Measurements from ENCODE around the gene FOXP1. TPM values are rescaled to one million over a fixed set of nuclear protein-coding genes. Genes with fewer than 3 reads are reported as not detected.

FOXP1 gene
- polyA plus RNA-seq, 1 experiment = 56.6 TPM

DNA sequence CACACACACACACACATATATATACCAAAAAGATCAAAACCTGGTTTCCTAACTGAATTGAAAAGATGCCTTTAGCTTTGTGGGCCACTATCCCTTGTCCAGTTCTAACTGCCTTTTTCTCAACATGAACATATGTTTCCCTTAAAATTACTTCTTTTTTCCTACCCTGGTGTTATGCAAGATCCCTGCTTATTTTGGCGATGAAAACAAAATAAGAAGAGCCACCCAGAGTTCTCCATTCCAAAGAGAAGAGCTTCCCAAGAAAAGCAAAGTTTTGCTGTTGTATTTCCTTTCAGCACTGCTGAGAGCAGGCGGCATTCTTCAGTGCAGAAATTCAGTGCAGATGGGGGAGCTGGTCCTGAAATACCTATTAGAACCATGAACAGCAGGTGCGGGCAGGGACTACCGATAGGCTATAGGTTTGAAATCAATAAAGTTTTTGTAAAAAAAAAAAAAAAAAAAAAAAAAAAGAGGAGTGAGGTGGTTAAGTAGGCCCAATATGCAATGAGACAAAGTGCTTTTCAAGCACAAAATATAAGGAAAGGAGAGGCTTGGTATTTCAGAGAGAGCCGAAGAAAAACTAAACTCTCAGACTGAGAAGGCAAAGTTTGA, 238.0 kb downstream of the FOXP1 start:
- H3K9me3 ChIP-seq (ENCODE audit: control insufficient read depth, insufficient read depth, low read length) = no peaks in the 10 kb centered on the region
- no peaks in the 10 kb centered on the region for H3K27me3 ChIP-seq (ENCODE audit: control insufficient read depth, insufficient read depth, low read length)
- H3K27ac ChIP-seq (ENCODE audit: low read depth, low read length) = no peak overlapping the region
- TF ChIP-seq, protein P1, sequence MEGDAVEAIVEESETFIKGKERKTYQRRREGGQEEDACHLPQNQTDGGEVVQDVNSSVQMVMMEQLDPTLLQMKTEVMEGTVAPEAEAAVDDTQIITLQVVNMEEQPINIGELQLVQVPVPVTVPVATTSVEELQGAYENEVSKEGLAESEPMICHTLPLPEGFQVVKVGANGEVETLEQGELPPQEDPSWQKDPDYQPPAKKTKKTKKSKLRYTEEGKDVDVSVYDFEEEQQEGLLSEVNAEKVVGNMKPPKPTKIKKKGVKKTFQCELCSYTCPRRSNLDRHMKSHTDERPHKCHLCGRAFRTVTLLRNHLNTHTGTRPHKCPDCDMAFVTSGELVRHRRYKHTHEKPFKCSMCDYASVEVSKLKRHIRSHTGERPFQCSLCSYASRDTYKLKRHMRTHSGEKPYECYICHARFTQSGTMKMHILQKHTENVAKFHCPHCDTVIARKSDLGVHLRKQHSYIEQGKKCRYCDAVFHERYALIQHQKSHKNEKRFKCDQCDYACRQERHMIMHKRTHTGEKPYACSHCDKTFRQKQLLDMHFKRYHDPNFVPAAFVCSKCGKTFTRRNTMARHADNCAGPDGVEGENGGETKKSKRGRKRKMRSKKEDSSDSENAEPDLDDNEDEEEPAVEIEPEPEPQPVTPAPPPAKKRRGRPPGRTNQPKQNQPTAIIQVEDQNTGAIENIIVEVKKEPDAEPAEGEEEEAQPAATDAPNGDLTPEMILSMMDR (IDR thresholded peaks at IDR 0.05; ENCODE audit: low read depth, low read length) = no peak
- no peak overlapping the region for H3K4me3 ChIP-seq (ENCODE audit: low read depth, low read length)
- CTCF ChIA-PET = interaction anchor here (0.6 kb wide), 2 partner anchors 236 to 367 kb away, joined by 4 read pairs; no protein-coding TSS in a partner anchor
- POLR2A ChIA-PET = interaction anchor here (0.6 to 0.8 kb wide), 2 partner anchors 41 to 310 kb away, joined by 3 to 4 read pairs; no protein-coding TSS in a partner anchor
- DNase-seq (ENCODE audit: low read depth, low spot score) = no peak

DNA sequence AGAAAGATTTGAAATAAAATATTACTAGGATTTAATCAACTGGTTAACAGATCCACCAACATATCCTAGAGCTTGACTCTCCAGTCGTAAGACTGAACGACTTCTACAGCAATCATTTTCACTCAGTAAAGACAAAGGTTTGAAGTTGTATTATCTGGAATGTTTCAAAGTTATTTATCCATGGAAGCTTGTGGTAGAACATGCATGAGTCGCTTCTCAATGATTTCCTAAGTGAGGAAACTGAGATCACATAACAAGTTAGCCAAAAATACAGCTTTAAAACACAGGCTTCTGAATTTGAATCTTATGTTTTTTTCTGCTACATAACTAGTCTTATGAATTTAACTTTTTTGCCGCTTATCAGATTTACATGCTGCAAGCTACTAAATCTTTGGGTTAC, 241.8 kb downstream of the FOXP1 start:
- ChIA-PET POLR2A (interaction anchor here (0.6 kb wide), 1 partner anchor 34 kb away, joined by 3 read pairs; no protein-coding TSS in a partner anchor), CTCF (interaction anchor here (1.2 kb wide), 1 partner anchor 339 kb away, joined by 4 read pairs; no protein-coding TSS in a partner anchor)
- H3K27ac ChIP-seq (ENCODE audit: low read depth, low read length) = no peak overlapping the region
- no peak overlapping the region for H3K4me3 ChIP-seq (ENCODE audit: low read depth, low read length)
- DNase-seq (ENCODE audit: low read depth, low spot score) = peak; percentile 47
- H3K27me3 ChIP-seq (ENCODE audit: control insufficient read depth, insufficient read depth, low read length) = no peaks in the 10 kb centered on the region
- no peaks in the 10 kb centered on the region for H3K9me3 ChIP-seq (ENCODE audit: control insufficient read depth, insufficient read depth, low read length)
- TF ChIP-seq, protein P1 (IDR thresholded peaks at IDR 0.05; ENCODE audit: low read depth, low read length) = no peak

DNA sequence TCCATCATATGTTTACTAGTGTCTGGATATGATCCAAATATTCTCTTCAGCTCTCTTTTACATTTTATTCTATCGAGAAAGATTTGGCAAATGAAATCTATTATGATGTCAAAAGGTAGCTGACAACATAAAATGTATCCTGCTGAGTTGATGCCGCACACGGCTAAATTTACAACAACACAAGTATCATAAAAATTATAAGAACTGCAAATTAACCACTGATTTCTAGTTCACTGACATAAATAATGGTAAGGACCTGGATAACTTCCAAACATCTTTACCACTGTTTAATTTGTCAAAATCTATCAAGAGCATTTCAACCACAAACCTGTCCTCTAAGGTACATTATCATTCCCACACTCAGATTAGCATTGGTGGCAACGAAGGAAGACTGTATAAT, 244.5 kb downstream of the FOXP1 start:
- H3K27ac ChIP-seq (ENCODE audit: low read depth, low read length) = no peak overlapping the region
- H3K9me3 ChIP-seq (ENCODE audit: control insufficient read depth, insufficient read depth, low read length) = no peaks in the 10 kb centered on the region
- TF ChIP-seq, protein P1 (IDR thresholded peaks at IDR 0.05; ENCODE audit: low read depth, low read length) = no peak
- ChIA-PET CTCF (interaction anchor here (0.6 kb wide), 1 partner anchor 164 kb away, joined by 4 read pairs; no protein-coding TSS in a partner anchor), POLR2A (no interaction called here)
- no peak for DNase-seq (ENCODE audit: low read depth, low spot score)
- no peaks in the 10 kb centered on the region for H3K27me3 ChIP-seq (ENCODE audit: control insufficient read depth, insufficient read depth, low read length)
- no peak overlapping the region for H3K4me3 ChIP-seq (ENCODE audit: low read depth, low read length)

DNA sequence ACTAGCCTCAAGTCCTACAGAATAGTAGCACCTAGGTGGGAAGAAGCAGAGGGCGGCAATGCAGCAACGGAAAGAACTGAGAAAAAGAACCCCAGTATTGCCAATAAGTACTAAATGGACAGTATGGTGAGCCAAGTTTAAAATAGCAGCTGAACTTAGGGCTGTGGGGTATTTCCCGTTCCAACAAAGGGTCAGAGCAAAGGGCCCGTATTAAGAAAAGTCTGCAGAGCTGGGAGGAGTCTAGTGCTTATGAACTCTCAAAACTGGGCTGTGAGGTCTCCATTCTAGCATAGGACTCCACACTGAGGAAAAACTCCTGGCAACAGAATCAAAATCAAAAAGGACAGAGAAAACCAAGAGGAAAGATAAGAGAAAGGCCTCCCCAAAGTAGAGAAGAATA, 250.7 kb downstream of the FOXP1 start:
- ChIA-PET POLR2A (no interaction called here), CTCF (no interaction called here)
- H3K27ac ChIP-seq (ENCODE audit: low read depth, low read length) = no peak overlapping the region
- TF ChIP-seq, protein P1 (IDR thresholded peaks at IDR 0.05; ENCODE audit: low read depth, low read length) = no peak
- no peaks in the 10 kb centered on the region for H3K27me3 ChIP-seq (ENCODE audit: control insufficient read depth, insufficient read depth, low read length)
- no peak overlapping the region for H3K4me3 ChIP-seq (ENCODE audit: low read depth, low read length)
- H3K9me3 ChIP-seq (ENCODE audit: control insufficient read depth, insufficient read depth, low read length) = peaks cover 8% of the 10 kb centered on the region; the same call in 1 of the 2 replicates
- no peak for DNase-seq (ENCODE audit: low read depth, low spot score)

DNA sequence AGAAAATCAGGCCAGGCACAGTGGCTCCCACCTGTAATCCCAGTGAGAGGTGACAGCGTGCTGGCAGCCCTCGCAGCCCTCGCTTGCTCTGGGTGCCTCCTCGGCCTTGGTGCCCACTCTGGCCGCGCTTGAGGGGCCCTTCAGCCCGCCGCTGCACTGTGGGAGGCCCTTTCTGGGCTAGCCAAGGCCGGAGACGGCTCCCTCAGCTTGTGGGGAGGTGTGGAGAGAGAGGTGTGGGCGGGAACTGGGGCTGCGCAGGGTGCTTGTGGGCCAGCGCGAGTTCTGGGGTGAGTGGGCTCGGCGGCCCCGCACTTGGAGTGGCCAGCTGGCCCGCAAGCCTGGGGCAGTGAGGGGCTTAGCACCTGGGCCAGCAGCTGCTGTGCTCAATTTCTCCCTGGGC, 252.6 kb downstream of the FOXP1 start:
- DNase-seq (ENCODE audit: low read depth, low spot score) = no peak
- Histone ChIP-seq H3K9me3 (ENCODE audit: control insufficient read depth, insufficient read depth, low read length) (peaks cover 8% of the 10 kb centered on the region; the same call in 1 of the 2 replicates), H3K27me3 (ENCODE audit: control insufficient read depth, insufficient read depth, low read length) (no peaks in the 10 kb centered on the region), H3K27ac (ENCODE audit: low read depth, low read length) (no peak overlapping the region), H3K4me3 (ENCODE audit: low read depth, low read length) (no peak overlapping the region)
- ChIA-PET POLR2A (no interaction called here), CTCF (no interaction called here)
- TF ChIP-seq, protein P1 (IDR thresholded peaks at IDR 0.05; ENCODE audit: low read depth, low read length) = no peak

Data from AG04450 (cell line).